Right lobe of liver (tissue), 6 donors: ENCODE data around the gene YTHDF2. TPM values are rescaled to one million over a fixed set of nuclear protein-coding genes. Genes with fewer than 3 reads are reported as not detected.

Source experiments
- ATAC-seq, 4 donors: fragments of 200-7000 bp; cut with Tn5 transposase; one replicate each; pipeline ENCODE4 v1.9.1; 2020; ENCODE audit warnings: mild to moderate bottlenecking in 4 of 4, moderate library complexity in 4 of 4
- DNase-seq, 3 donors: peaks; one replicate each; pipeline ENCODE4 v3.0.0-alpha.2; 2020
- H3K27ac ChIP-seq, 3 donors: fragments of 200-600 bp; one replicate each; pipeline ENCODE4 v1.8.0; 2022
- H3K27me3 ChIP-seq, 2 donors: fragments of 200-600 bp; one replicate each; pipeline ENCODE4 v1.8.0; 2022
- H3K36me3 ChIP-seq, 4 donors: fragments of 200-600 bp; sonication (generic) in 1 of 4; one replicate each; pipeline versions ENCODE4 v1.5.1 to v1.8.0; 2017 to 2022; ENCODE audit warnings: control low read depth in 1 of 4
- H3K4me1 ChIP-seq, 4 donors: fragments of 200-600 bp; sonication (generic) in 1 of 4; one replicate each; pipeline versions ENCODE4 v1.5.1 to v1.8.0; 2017 to 2022; ENCODE audit warnings: control low read depth in 1 of 4
- H3K4me3 ChIP-seq, 3 donors: fragments of 200-600 bp; one replicate each; pipeline ENCODE4 v1.8.0; 2022
- H3K9me3 ChIP-seq, 4 donors: fragments of 200-600 bp; sonication (generic) in 1 of 4; one replicate each; pipeline versions ENCODE4 v1.5.1 to v1.8.0; 2017 to 2022; ENCODE audit warnings: control low read depth in 1 of 4
- POLR2A ChIP-seq: fragments of 450-650 bp; IDR thresholded peaks from one replicate; pipeline ENCODE4 v1.6.1; 2017; ENCODE audit warnings: antibody characterized with exemption, mild to moderate bottlenecking
- WGBS: methylation state at CpG from one replicate; pipeline ENCODE4 v1.1.6; 2018; ENCODE audit warnings: low coverage, low lambda C conversion rate; ENCODE audit not compliant: insufficient coverage; ENCODE audit errors: missing lambda C conversion rate; 5-methylcytosine and 5-hydroxymethylcytosine counted together
- intact Hi-C, 2 donors: fragments of 100-400 bp; cut with DNase I; formaldehyde crosslinking; loops; one replicate each; pipeline versions ENCODE4 v1.11.2 to v1.14.1; 2022
- total RNA-seq, 6 experiments: library from RNA; depleted of rRNA in 2 of 6; stranded (reverse); fragments of >200 nt in 2 of 6; fragmentation: NEBNext Ultra II Directional in 3 of 6; extraction: Animal tissue kit (Norgen Biotek cat#: 25700) in 3 of 6; gene quantifications; one replicate each; pipeline versions ENCODE4 v1.1.0 to v1.2.4, GENCODE V29; 2016 to 2023
- TF ChIP-seq, protein P1 (sequence below), 4 donors: fragments of 200-600 bp in 3 of 4; fragments of 450-650 bp in 1 of 4; IDR thresholded peaks; one replicate each; pipeline versions ENCODE4 v1.5.1 to v1.8.0; 2016 to 2022; ENCODE audit warnings: antibody characterized with exemption in 4 of 4, mild to moderate bottlenecking in 2 of 4
- donor health status: DM: no; HTN: yes; CAD: no.
- donor health status: DM: no; HTN: no; CAD: no.
- donor health status: DM: no; HTN: no; CAD: no.
- donor health status: DM: no; HTN: yes; CAD: no.
- donor health status: DM: no; HTN: yes; CAD: no.

The YTHDF2 gene
- total RNA-seq, 6 experiments from 2014 or later, result 21.8 to 43.2 (median 31.7) TPM

- ATAC-seq (peak; percentile 97 to 99 (median 98)), DNase-seq (peak; percentile 82 to 87 (median 85))
- WGBS, result 7% methylated on average over 30 of the region's 39 CpGs
These were observed 38.6 kb downstream of the YTHDF2 start for GRCh38 chr1:28775121-28775942.

GRCh38 chr1:28776341-28776740, 39.6 kb downstream of the YTHDF2 start:
- Histone ChIP-seq H3K27me3 (no peaks in the 10 kb centered on the region), H3K4me3 (no peak overlapping the region), H3K4me1 (peaks cover 0 to 6% (median 3%) of the 10 kb centered on the region in 4 donors), H3K9me3 (no peaks in the 10 kb centered on the region), H3K36me3 (no peaks in the 10 kb centered on the region), H3K27ac (no peak overlapping the region)
- DNase-seq, result peak in 1 of 3 donors; percentile 35
- ATAC-seq, result no peak
- TF ChIP-seq, protein P1, sequence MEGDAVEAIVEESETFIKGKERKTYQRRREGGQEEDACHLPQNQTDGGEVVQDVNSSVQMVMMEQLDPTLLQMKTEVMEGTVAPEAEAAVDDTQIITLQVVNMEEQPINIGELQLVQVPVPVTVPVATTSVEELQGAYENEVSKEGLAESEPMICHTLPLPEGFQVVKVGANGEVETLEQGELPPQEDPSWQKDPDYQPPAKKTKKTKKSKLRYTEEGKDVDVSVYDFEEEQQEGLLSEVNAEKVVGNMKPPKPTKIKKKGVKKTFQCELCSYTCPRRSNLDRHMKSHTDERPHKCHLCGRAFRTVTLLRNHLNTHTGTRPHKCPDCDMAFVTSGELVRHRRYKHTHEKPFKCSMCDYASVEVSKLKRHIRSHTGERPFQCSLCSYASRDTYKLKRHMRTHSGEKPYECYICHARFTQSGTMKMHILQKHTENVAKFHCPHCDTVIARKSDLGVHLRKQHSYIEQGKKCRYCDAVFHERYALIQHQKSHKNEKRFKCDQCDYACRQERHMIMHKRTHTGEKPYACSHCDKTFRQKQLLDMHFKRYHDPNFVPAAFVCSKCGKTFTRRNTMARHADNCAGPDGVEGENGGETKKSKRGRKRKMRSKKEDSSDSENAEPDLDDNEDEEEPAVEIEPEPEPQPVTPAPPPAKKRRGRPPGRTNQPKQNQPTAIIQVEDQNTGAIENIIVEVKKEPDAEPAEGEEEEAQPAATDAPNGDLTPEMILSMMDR (IDR thresholded peaks at IDR 0.05), result no peak
- no peak for TF ChIP-seq POLR2A
- WGBS, result 95% methylated on average over 7 of the region's 17 CpGs
- intact Hi-C loops, result no loop called here

More at GRCh38 chr1:28775121-28775942, 38.6 kb downstream of the YTHDF2 start:
- Histone ChIP-seq H3K4me3 (peak overlapping the region; percentile 29 to 54 (median 46)), H3K9me3 (no peaks in the 10 kb centered on the region), H3K36me3 (peaks cover 0 to 2% (median 0%) of the 10 kb centered on the region in 4 donors), H3K27me3 (no peaks in the 10 kb centered on the region), H3K27ac (no peak overlapping the region), H3K4me1 (peaks cover 0 to 6% (median 3%) of the 10 kb centered on the region in 4 donors)
- intact Hi-C loops, result no loop called here
- TF ChIP-seq, protein P1 (IDR thresholded peaks at IDR 0.05), result no peak
- no peak for TF ChIP-seq POLR2A

DNA sequence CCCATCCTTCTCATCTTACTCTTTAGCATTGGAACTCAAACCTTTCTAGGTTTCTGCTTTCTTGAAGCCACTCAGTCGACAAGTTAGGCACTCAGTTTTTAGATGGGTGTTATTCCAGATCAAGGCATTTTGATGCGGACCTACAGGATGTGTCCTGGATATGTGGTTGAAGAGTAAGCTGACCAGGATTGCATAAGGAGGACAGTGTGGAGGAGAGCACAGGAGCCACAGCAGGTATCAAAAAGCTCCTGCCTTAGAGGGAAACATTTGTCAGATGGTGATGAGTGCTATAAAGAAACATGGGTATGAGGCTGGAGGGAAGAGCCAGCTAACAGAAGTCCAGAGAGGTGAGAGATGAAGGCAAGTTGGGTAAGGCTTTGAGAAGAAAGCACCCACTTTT, 41.3 kb downstream of the YTHDF2 start:
- Histone ChIP-seq H3K27me3 (no peaks in the 10 kb centered on the region), H3K9me3 (no peaks in the 10 kb centered on the region), H3K36me3 (no peaks in the 10 kb centered on the region), H3K27ac (no peak overlapping the region), H3K4me3 (no peak overlapping the region), H3K4me1 (peaks cover 0 to 6% (median 3%) of the 10 kb centered on the region in 4 donors)
- no peak for TF ChIP-seq POLR2A
- TF ChIP-seq, protein P1 (IDR thresholded peaks at IDR 0.05), result no peak
- ATAC-seq, result no peak
- 51% methylated on average over 2 of the region's 2 CpGs for WGBS
- DNase-seq, result no peak
- intact Hi-C loops, result no loop called here

- peaks cover 0 to 2% (median under 1%) of the 10 kb centered on the region in 4 donors for H3K4me1 ChIP-seq
- H3K4me3 ChIP-seq, result no peak overlapping the region
- TF ChIP-seq POLR2A, result no peak
- TF ChIP-seq, protein P1 (IDR thresholded peaks at IDR 0.05), result no peak
- H3K9me3 ChIP-seq, result no peaks in the 10 kb centered on the region
- intact Hi-C loops, result no loop called here
- DNase-seq, result no peak
- H3K36me3 ChIP-seq, result no peaks in the 10 kb centered on the region
- H3K27me3 ChIP-seq, result no peaks in the 10 kb centered on the region
- no peak for ATAC-seq
- 70% methylated on average over 6 of the region's 6 CpGs for WGBS
- no peak overlapping the region for H3K27ac ChIP-seq
These were observed 43.1 kb downstream of the YTHDF2 start for GRCh38 chr1:28779751-28780408.
